Activated CD8-positive, alpha-beta T cell treated with anti-CD3 and anti-CD28 coated beads for 36 hours (primary cell): ENCODE measurements around the gene SPDYE6. TPM values are rescaled to one million over a fixed set of nuclear protein-coding genes. Genes with fewer than 3 reads are reported as not detected.
"Not testable (repeated sequence)": the region's sequence is repeated elsewhere in the genome, so short reads cannot be mapped to it uniquely, and the experiment has no call there.

ENCODE experiments used
- ATAC-seq: fragments of 200-7000 bp; cut with Tn5 transposase; one replicate; pipeline ENCODE4 v1.10.0; 2021; ENCODE audit warnings: mild to moderate bottlenecking, moderate library complexity
- CTCF ChIA-PET: fragments of 350-600 bp; sonication (Branson Sonifier 250); formaldehyde crosslinking; loops from one replicate; lab custom pipeline; 2021; ENCODE audit warnings: antibody characterized with exemption; lab: Charles Lee
- POLR2A ChIA-PET: fragments of 350-600 bp; sonication (Branson Sonifier 250); formaldehyde crosslinking; loops from one replicate; lab custom pipeline; 2021; ENCODE audit warnings: antibody characterized with exemption; lab: Charles Lee
- DNase-seq: peaks from one replicate; pipeline ENCODE4 v3.0.0-alpha.2; 2020
- H3K27ac Mint-ChIP-seq: one replicate; pipeline ENCODE4 v1.8.0; 2021; ENCODE audit warnings: mild to moderate bottlenecking, mixed read lengths
- H3K27me3 Mint-ChIP-seq: one replicate; pipeline ENCODE4 v1.8.0; 2021; ENCODE audit warnings: mixed read lengths
- H3K36me3 Mint-ChIP-seq: one replicate; pipeline ENCODE4 v1.8.0; 2021; ENCODE audit warnings: low read depth, mixed read lengths
- H3K4me1 Mint-ChIP-seq: one replicate; pipeline ENCODE4 v1.8.0; 2021; ENCODE audit warnings: low read depth, mixed read lengths
- H3K4me3 Mint-ChIP-seq: one replicate; pipeline ENCODE4 v1.8.0; 2021; ENCODE audit warnings: mild to moderate bottlenecking, moderate library complexity, mixed read lengths
- H3K9me3 Mint-ChIP-seq: one replicate; pipeline ENCODE4 v1.8.0; 2021; ENCODE audit warnings: mixed read lengths
- CTCF ChIP-seq: fragments of 200-600 bp; IDR thresholded peaks from one replicate; pipeline ENCODE4 v1.8.0; 2022; ENCODE audit warnings: antibody characterized with exemption, mild to moderate bottlenecking
- intact Hi-C: fragments of 100-400 bp; cut with micrococcal nuclease; formaldehyde crosslinking; loops from one replicate; pipeline ENCODE4 v1.10.0; 2022
- total RNA-seq, 2 experiments: library from RNA; stranded (reverse); gene quantifications; one replicate each; pipeline ENCODE4 v1.2.3, GENCODE V29; 2021

The SPDYE6 gene
- total RNA-seq, 2 experiments from 2014 or later, result not detected

GRCh38 chr7:102387064-102387463 lies 30.8 kb upstream of the SPDYE6 start:
- ChIA-PET POLR2A (interaction anchor here (1.3 kb wide), 1 partner anchor 93 kb away, joined by 4 read pairs; no protein-coding TSS in a partner anchor), CTCF (interaction anchor here (1.6 kb wide), 1 partner anchor 108 kb away, joined by 4 read pairs; no protein-coding TSS in a partner anchor)
- TF ChIP-seq CTCF, result no peak
- H3K27me3 Mint-ChIP-seq, result no peaks in the 10 kb centered on the region
- intact Hi-C loops, result loop anchor here (5.0 kb wide), 1 partner anchor 105 kb away; no protein-coding TSS in a partner anchor
- no peak overlapping the region for H3K27ac Mint-ChIP-seq
- peaks cover 20% of the 10 kb centered on the region for H3K36me3 Mint-ChIP-seq
- no peak for ATAC-seq
- no peaks in the 10 kb centered on the region for H3K4me1 Mint-ChIP-seq
- H3K9me3 Mint-ChIP-seq, result no peaks in the 10 kb centered on the region
- no peak for DNase-seq
- no peak overlapping the region for H3K4me3 Mint-ChIP-seq

GRCh38 chr7:102381696-102382425 lies 25.6 kb upstream of the SPDYE6 start:
- H3K27ac Mint-ChIP-seq, H3K27me3 Mint-ChIP-seq, H3K4me1 Mint-ChIP-seq, H3K4me3 Mint-ChIP-seq, intact Hi-C loops, DNase-seq, ATAC-seq, POLR2A ChIA-PET, H3K9me3 Mint-ChIP-seq: not testable (repeated sequence)
- peaks cover 47% of the 10 kb centered on the region for H3K36me3 Mint-ChIP-seq
- CTCF ChIA-PET, result interaction anchor here (1.0 kb wide), 1 partner anchor 10 kb away, joined by 4 read pairs; no protein-coding TSS in a partner anchor

- H3K4me1 Mint-ChIP-seq, DNase-seq, H3K27me3 Mint-ChIP-seq, H3K27ac Mint-ChIP-seq, ATAC-seq, H3K9me3 Mint-ChIP-seq, H3K4me3 Mint-ChIP-seq, POLR2A ChIA-PET, intact Hi-C loops: not testable (repeated sequence)
- CTCF ChIA-PET, result interaction anchor here (1.0 kb wide), 1 partner anchor 11 kb away, joined by 4 read pairs; no protein-coding TSS in a partner anchor
- peaks cover 45% of the 10 kb centered on the region for H3K36me3 Mint-ChIP-seq
Observed at GRCh38 chr7:102380837-102381236, 24.6 kb upstream of the SPDYE6 start.

GRCh38 chr7:102376964-102377466 lies 20.8 kb upstream of the SPDYE6 start:
- Mint-ChIP-seq H3K9me3 (no peaks in the 10 kb centered on the region), H3K4me1 (peaks cover 4% of the 10 kb centered on the region), H3K27ac (no peak overlapping the region), H3K4me3 (no peak overlapping the region), H3K36me3 (peaks cover 47% of the 10 kb centered on the region), H3K27me3 (no peaks in the 10 kb centered on the region)
- DNase-seq, result no peak
- no peak for ATAC-seq
- no peak for TF ChIP-seq CTCF
- CTCF ChIA-PET, result no interaction called here
- intact Hi-C loops, result no loop called here
- POLR2A ChIA-PET, result no interaction called here

GRCh38 chr7:102372796-102373195 lies 16.6 kb upstream of the SPDYE6 start:
- ATAC-seq, H3K4me1 Mint-ChIP-seq, H3K9me3 Mint-ChIP-seq, H3K27ac Mint-ChIP-seq, intact Hi-C loops, CTCF ChIA-PET, DNase-seq, H3K4me3 Mint-ChIP-seq, POLR2A ChIA-PET, H3K27me3 Mint-ChIP-seq: not testable (repeated sequence)
- peaks cover 44% of the 10 kb centered on the region for H3K36me3 Mint-ChIP-seq

GRCh38 chr7:102370038-102370437 lies 13.8 kb upstream of the SPDYE6 start:
- Mint-ChIP-seq H3K4me1 (peaks cover 19% of the 10 kb centered on the region), H3K36me3 (peaks cover 45% of the 10 kb centered on the region)
- POLR2A ChIA-PET, H3K4me3 Mint-ChIP-seq, H3K27me3 Mint-ChIP-seq, DNase-seq, ATAC-seq, CTCF ChIA-PET, H3K27ac Mint-ChIP-seq, intact Hi-C loops, H3K9me3 Mint-ChIP-seq: not testable (repeated sequence)

GRCh38 chr7:102365390-102365789 lies 9.1 kb upstream of the SPDYE6 start:
- ATAC-seq, H3K27me3 Mint-ChIP-seq, CTCF ChIA-PET, intact Hi-C loops, DNase-seq, H3K27ac Mint-ChIP-seq, POLR2A ChIA-PET, H3K9me3 Mint-ChIP-seq: not testable (repeated sequence)
- Mint-ChIP-seq H3K36me3 (peaks cover 30% of the 10 kb centered on the region), H3K4me1 (peaks cover 21% of the 10 kb centered on the region), H3K4me3 (peak overlapping the region; percentile 95)

- Mint-ChIP-seq H3K4me3 (peak overlapping the region; percentile 95), H3K36me3 (peaks cover 24% of the 10 kb centered on the region), H3K4me1 (peaks cover 18% of the 10 kb centered on the region), H3K27ac (peak overlapping the region; percentile 89)
- H3K9me3 Mint-ChIP-seq, intact Hi-C loops, DNase-seq, H3K27me3 Mint-ChIP-seq, CTCF ChIA-PET, ATAC-seq, POLR2A ChIA-PET: not testable (repeated sequence)
Observed at GRCh38 chr7:102364394-102364886, 8.2 kb upstream of the SPDYE6 start.

GRCh38 chr7:102363549-102364393 lies 7.5 kb upstream of the SPDYE6 start:
- intact Hi-C loops, H3K9me3 Mint-ChIP-seq, POLR2A ChIA-PET, CTCF ChIA-PET, H3K27me3 Mint-ChIP-seq: not testable (repeated sequence)
- peak; percentile 98 for DNase-seq
- Mint-ChIP-seq H3K36me3 (peaks cover 24% of the 10 kb centered on the region), H3K4me1 (peaks cover 18% of the 10 kb centered on the region), H3K27ac (peak overlapping the region; percentile 89), H3K4me3 (peak overlapping the region; percentile 95)
- peak; percentile 100 for ATAC-seq
